ENCODE data around the gene BRF1.

BRF1 gene

GRCh38 chr14:105227346-105227745 is 73.5 kb downstream of the BRF1 start:
- no peak for DNase-seq (ENCODE audit: low read depth)

- DNase-seq (ENCODE audit: low read depth): no peak
Observed at GRCh38 chr14:105226198-105226597, 74.6 kb downstream of the BRF1 start.

DNA sequence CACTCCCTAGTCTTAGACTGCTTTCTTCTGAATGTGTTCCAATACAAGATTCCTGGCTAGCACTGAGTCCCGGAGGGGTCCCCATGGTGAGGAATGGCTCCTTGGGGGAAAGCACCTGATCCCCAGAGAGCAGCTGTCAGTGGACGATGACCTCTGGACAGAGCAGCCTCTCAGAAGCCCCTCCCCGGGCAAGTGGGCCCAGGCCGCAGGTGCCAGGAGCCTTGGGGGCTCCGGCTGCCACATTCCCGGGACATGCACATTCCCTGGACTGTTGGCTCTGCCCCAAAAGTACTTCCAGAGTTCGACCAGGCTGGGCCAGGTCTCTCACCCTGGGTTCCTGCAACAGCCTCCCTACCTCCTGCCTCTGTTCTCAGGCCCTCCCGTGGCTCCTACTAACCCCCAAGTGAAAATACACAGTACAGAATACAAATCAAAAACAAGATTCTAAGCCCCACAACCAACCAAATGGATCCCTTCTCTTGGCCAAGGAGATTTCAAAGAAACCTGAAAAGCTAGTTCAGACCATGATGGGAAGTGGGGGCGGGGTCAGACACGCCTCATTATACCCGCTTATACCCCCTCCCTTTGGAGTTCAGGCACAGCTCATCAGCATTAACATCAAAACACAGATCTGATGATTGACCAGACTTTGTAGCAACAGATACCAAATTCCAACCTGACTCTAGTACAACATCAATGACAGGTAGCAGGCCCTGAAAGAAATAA is 75.8 kb downstream of the BRF1 start:
- no peak for DNase-seq (ENCODE audit: low read depth)

DNA sequence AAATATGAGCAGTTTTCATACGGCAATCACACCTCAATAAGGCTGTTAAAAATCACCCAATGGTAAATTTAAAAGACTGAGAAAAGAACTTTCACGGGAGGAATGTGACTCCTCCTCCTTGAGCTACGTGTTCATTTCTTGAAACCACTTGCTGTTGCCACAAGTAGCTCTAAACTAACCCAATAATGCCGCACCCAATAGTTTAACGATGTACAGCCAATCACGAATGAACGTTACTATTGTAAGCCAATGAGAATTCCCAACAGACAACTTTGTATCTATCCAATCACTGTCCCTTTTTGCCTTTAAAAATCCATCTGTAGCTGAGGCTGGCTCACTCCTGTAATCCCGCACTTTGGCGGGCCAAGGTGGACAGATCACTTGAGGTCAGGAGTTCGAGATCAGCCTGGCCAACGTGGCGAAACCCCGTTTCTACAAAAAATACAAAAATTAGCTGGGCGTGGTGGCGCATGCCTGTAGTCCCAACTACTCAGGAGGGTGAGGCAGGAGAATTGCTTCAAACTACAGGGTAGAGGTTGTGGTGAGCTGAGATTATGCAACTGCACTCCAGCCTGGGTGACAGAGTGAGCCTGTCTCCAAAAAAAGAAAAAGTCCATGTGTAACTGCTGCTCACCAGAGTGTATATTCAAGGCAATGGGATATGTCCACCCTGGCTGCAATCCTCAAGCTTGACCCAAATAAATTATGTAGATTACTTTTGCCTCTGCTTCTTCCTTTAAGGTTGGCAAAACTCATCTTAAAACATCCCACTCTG is 76.8 kb downstream of the BRF1 start:
- no peak for DNase-seq (ENCODE audit: low read depth)

- DNase-seq (ENCODE audit: low read depth): no peak
Observed at GRCh38 chr14:105223260-105223659, 77.5 kb downstream of the BRF1 start.

- DNase-seq (ENCODE audit: low read depth): no peak
Observed at GRCh38 chr14:105221598-105222178, 79.1 kb downstream of the BRF1 start.

GRCh38 chr14:105220699-105221597 is 79.9 kb downstream of the BRF1 start:
- no peak for DNase-seq (ENCODE audit: low read depth)

DNA sequence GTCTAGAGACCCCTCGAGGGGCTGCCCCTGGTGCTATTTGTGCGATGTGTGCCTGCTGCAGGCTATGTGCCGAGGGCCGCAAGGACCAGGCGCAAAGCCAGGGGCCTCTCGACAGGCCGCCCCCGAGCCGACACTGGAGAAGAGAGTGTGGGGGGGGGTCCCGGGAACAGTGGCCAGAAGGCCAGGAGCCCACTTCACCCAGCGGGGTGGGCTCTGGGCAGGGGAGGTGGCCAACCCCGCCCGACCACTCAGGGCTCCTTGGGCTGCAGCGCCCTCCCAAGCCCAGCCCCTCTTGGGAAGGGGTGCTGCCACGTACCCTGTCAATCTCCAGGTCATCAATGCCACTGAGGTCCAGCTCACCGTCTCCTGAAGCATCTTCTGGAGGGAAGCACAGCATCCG is 81.0 kb downstream of the BRF1 start:
- no peak for DNase-seq (ENCODE audit: low read depth)

DNA sequence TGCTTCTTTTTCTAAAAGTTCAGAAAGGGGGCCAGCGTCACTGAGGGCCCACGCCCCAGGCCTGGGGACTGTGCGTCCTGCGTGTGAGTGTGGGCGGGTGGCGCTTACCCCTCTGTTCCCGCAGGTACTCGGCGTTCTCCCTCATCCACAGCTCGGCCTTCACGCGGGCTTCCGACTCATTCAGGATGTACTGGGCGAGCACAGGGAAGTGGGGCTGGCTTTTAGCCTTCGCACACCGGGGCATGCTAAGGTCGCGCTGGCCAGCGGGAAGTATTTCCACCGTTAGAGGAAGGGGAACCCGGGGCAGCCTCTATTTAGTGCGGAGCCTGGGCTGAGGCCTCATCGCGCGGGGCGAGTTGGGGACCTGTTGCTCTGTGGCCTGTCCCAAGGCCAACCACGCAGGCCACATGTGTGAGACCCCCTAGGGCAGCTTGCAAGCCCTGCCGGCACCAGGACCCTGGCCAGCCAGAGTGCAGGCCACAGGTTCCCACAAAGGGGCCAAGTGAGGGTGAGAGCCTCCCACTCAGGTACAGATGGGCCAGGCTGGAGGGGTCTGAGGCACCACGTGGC is 81.7 kb downstream of the BRF1 start:
- DNase-seq (ENCODE audit: low read depth): no peak

DNA sequence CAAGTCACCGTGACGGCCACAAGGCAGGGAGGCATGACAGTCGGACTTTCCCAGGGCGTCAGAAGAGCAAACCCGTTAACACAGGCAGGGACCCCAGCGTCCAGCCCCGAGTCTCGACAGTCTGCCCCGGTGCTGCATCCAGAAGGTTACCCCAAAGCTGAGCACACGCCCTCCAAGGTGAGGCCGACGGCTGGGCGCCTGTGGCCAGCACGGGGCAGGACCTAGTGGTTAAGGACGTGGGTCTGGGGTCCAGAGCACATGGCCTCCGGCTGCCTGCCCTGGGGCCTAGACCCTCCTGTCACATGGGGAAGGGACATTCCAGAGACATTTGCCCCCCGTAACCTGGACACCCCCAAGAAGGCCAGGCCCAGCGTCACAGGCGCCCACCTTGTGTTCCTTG is 82.2 kb downstream of the BRF1 start:
- DNase-seq (ENCODE audit: low read depth): no peak

DNA sequence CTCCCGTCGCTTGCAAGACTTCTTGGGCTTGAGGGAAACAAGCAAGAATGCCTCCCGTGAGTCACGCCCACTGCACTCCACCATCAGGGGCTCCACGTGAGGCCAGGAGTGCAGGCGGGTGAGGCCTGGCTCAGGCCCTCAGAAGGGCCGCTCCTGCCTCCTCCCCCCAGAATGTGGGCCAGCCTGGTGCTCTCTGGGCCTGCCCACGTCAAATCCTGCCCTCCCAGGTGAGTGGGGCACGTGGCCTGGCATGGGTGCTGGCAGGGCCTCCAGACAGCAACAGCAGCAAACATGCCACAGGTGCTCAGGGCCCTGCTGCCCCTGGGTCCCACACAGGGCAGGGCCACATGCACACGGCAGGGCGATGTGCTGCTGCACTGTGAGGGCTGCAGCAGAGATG is 83.0 kb downstream of the BRF1 start:
- no peak for DNase-seq (ENCODE audit: low read depth)

DNA sequence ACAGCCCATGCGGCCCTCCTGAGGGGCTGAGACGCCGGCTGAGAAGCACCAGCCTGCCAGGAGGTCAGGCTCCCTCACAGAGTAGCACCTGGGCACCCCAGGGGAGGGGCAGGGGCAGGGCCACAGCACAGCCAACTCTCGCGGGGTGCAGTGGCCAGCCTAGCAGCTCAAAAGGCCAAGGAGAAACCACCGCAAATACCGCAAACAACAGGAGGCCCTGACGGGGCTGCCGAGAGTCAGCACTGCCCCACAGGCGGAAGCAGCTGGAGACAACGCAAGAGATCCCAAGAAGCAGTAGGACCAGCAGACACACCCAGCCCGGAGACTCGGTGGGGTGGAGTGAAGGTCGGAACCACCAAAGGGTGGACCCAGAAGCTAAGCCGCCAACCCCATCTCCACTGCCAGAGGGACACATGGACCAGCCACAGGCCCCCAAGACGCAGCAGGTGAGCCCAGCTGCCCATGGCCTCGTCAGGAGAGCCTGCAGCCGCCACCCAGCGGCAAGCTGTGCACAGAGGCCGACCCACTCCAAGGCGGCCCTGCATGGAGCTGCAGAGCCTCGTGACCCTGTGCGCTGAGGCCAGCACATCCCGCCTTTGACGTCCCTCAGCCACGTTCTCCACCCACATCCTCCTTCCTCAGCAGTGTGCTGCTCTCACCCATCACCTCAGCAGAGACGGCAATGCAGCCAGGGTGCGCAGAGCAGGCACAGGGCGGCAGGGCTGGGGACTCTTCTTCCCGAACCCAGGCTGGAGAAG is 84.1 kb downstream of the BRF1 start:
- no peak for DNase-seq (ENCODE audit: low read depth)

GRCh38 chr14:105215602-105216001 is 85.2 kb downstream of the BRF1 start:
- no peak for DNase-seq (ENCODE audit: low read depth)

- DNase-seq (ENCODE audit: low read depth): no peak
Observed at GRCh38 chr14:105214324-105214915, 86.4 kb downstream of the BRF1 start.

DNA sequence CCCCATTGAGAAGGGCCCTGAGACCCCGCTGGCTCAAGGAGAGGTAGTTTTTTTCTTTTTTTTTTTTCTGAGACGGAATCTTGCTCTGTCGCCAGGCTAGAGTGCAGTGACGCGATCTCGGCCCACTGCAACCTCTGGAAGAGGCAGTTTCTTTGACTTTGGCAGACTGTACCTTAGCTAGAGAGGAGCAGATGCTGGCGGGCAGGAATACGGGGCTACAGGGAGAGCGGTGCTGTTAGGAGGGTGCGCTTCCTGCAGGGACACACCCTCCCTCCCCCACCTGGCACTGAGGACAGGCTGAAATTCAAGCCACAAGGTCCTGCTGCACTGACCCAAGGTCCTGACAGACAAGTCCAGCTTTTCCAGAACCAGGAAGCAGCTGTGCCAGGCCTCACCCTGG is 87.4 kb downstream of the BRF1 start:
- no peak for DNase-seq (ENCODE audit: low read depth)

GRCh38 chr14:105212541-105213300 is 88.1 kb downstream of the BRF1 start:
- no peak for DNase-seq (ENCODE audit: low read depth)

DNA sequence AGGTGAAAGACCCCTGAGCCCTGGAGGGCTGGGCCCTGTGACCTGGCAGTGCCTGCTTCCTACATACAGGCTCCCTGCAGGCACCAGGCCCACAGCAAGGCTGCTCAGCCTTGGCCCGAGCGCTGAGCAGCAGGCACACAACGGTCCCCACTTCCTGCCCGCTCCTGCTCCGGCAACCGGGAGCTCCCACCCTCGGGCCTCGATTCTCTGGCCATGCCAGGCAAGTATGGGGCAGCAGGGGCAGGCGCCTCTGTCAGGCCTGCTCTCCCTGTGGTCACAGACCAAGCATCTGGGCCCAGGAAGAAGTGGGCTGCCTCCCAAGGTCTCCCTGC is 89.1 kb downstream of the BRF1 start:
- DNase-seq (ENCODE audit: low read depth): no peak

DNA sequence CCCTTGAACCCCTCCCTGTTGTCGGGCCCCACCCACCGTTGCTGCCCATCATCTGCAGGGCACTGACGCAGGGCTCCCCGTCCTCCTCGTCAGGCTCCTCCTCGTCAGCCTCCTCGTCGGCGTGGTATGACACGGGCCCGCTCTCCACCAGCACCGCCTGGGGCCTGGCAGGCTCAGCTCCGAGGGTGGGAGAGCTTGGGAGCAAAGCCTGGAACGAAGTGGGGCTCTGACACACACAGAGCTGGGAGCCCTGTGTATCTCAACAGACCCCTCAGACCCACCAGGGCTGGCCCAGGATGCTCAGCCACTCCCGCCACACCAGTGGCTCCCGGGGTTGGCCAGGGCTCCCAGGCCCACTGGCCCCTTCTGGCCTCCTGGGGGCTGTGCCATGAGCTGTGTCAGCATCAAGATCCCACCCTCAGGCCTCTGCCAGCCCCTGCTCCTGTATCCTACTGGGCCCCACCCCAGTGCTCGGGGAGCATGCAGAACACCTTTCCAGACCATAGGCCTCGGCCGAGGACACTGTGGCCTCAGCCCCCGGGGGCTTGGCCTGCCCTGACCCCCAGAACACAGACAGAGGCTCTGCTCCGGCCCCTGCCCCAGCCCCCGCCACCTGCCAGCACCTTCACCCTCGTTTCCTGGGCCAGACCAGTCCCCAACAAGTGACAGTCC is 89.6 kb downstream of the BRF1 start:
- DNase-seq (ENCODE audit: low read depth): no peak

- DNase-seq (ENCODE audit: low read depth): no peak
Observed at GRCh38 chr14:105210266-105211025, 90.4 kb downstream of the BRF1 start.

Measured in fibroblast of the conjunctiva (primary cell).